ENCODE measurements around the gene ATG4A. TPM values are rescaled to one million over a fixed set of nuclear protein-coding genes. Genes with fewer than 3 reads are reported as not detected.

Gene ATG4A
- total RNA-seq, 2 donors from 2014 or later = 13.5 to 14.1 TPM

GRCh38 chrX:108123591-108124366, 32.2 kb downstream of the ATG4A start:
- no peak for DNase-seq (ENCODE audit: low spot score)

GRCh38 chrX:108126661-108127060, 35.1 kb downstream of the ATG4A start:
- Histone ChIP-seq H3K4me3 (no peak overlapping the region), H3K27me3 (no peaks in the 10 kb centered on the region), H3K9me3 (no peaks in the 10 kb centered on the region), H3K27ac (no peak overlapping the region), H3K36me3 (no peaks in the 10 kb centered on the region), H3K4me1 (peaks cover 0 to 22% of the 10 kb centered on the region in 2 donors)
- DNase-seq (ENCODE audit: low spot score) = no peak
- no peak for TF ChIP-seq CTCF (IDR thresholded peaks at IDR 0.05)

More at GRCh38 chrX:108123591-108124366, 32.2 kb downstream of the ATG4A start:
- Histone ChIP-seq H3K4me1 (peaks cover 0 to 31% of the 10 kb centered on the region in 2 donors), H3K36me3 (no peaks in the 10 kb centered on the region), H3K4me3 (no peak overlapping the region), H3K27me3 (no peaks in the 10 kb centered on the region), H3K27ac (peak overlapping the region in 1 of 2 donors; percentile 12), H3K9me3 (no peaks in the 10 kb centered on the region)
- no peak for TF ChIP-seq CTCF (IDR thresholded peaks at IDR 0.05)

- no peak for DNase-seq (ENCODE audit: low spot score)
- H3K9me3 ChIP-seq = no peaks in the 10 kb centered on the region
- no peak overlapping the region for H3K27ac ChIP-seq
- no peaks in the 10 kb centered on the region for H3K27me3 ChIP-seq
- H3K4me1 ChIP-seq = peaks cover 0 to 20% of the 10 kb centered on the region in 2 donors
- H3K36me3 ChIP-seq = no peaks in the 10 kb centered on the region
- no peak for TF ChIP-seq CTCF (IDR thresholded peaks at IDR 0.05)
- no peak overlapping the region for H3K4me3 ChIP-seq
Measured at GRCh38 chrX:108127152-108127551, 35.6 kb downstream of the ATG4A start.

GRCh38 chrX:108130889-108131288, 39.3 kb downstream of the ATG4A start:
- Histone ChIP-seq H3K9me3 (no peaks in the 10 kb centered on the region), H3K27me3 (no peaks in the 10 kb centered on the region), H3K4me1 (no peaks in the 10 kb centered on the region), H3K27ac (no peak overlapping the region), H3K4me3 (no peak overlapping the region), H3K36me3 (peaks cover 15% of the 10 kb centered on the region)
- DNase-seq (ENCODE audit: low spot score) = no peak
- TF ChIP-seq CTCF (IDR thresholded peaks at IDR 0.05) = no peak

- peak overlapping the region in 1 of 2 donors; percentile 35 for H3K27ac ChIP-seq
- H3K4me1 ChIP-seq = no peaks in the 10 kb centered on the region
- no peaks in the 10 kb centered on the region for H3K27me3 ChIP-seq
- TF ChIP-seq CTCF (IDR thresholded peaks at IDR 0.05) = no peak
- no peak overlapping the region for H3K4me3 ChIP-seq
- H3K9me3 ChIP-seq = no peaks in the 10 kb centered on the region
- DNase-seq (ENCODE audit: low spot score) = no peak
- peaks cover 15% of the 10 kb centered on the region for H3K36me3 ChIP-seq
Measured at GRCh38 chrX:108131471-108131870, 39.9 kb downstream of the ATG4A start.

Measured in right atrium auricular region (tissue), 2 donors.